ENCODE results near the gene TSHZ3. TPM values are rescaled to one million over a fixed set of nuclear protein-coding genes. Genes with fewer than 3 reads are reported as not detected.

TSHZ3 gene
- total RNA-seq, 1 donor from 2014 or later: 21.2 TPM

DNA sequence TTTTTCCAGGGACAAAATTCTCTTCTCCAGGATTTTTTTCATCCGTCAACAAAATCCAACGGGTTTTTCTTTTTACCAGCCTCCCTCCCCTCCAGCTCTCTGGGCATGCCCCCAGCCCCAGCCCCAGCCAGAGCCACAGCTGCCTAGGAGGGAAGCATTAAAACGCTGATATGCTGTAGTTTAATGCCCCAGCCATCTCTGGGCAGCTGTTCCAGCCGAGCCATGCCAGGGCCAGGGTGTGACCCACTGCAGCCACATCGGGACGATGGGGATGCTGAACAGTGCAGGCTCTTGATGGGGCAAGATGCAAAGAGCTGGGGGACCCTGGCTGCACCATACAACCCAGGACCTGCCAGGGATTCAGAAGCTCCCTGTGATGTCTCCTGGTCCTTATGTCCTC lies 32.1 kb downstream of the TSHZ3 start:
- DNase-seq (ENCODE audit: extremely low spot score, unreplicated experiment): no peak
- H3K27ac Mint-ChIP-seq: no peak overlapping the region
- H3K4me1 Mint-ChIP-seq (ENCODE audit: unreplicated experiment): peaks cover 57% of the 10 kb centered on the region
- no peak overlapping the region for H3K4me3 Mint-ChIP-seq
- H3K27me3 Mint-ChIP-seq: peaks cover 52% of the 10 kb centered on the region
- H3K9me3 Mint-ChIP-seq: no peaks in the 10 kb centered on the region
- H3K36me3 Mint-ChIP-seq: peaks cover 5% of the 10 kb centered on the region
- TF ChIP-seq, protein P1, sequence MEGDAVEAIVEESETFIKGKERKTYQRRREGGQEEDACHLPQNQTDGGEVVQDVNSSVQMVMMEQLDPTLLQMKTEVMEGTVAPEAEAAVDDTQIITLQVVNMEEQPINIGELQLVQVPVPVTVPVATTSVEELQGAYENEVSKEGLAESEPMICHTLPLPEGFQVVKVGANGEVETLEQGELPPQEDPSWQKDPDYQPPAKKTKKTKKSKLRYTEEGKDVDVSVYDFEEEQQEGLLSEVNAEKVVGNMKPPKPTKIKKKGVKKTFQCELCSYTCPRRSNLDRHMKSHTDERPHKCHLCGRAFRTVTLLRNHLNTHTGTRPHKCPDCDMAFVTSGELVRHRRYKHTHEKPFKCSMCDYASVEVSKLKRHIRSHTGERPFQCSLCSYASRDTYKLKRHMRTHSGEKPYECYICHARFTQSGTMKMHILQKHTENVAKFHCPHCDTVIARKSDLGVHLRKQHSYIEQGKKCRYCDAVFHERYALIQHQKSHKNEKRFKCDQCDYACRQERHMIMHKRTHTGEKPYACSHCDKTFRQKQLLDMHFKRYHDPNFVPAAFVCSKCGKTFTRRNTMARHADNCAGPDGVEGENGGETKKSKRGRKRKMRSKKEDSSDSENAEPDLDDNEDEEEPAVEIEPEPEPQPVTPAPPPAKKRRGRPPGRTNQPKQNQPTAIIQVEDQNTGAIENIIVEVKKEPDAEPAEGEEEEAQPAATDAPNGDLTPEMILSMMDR (conservative IDR thresholded peaks at IDR 0.05): no peak

DNA sequence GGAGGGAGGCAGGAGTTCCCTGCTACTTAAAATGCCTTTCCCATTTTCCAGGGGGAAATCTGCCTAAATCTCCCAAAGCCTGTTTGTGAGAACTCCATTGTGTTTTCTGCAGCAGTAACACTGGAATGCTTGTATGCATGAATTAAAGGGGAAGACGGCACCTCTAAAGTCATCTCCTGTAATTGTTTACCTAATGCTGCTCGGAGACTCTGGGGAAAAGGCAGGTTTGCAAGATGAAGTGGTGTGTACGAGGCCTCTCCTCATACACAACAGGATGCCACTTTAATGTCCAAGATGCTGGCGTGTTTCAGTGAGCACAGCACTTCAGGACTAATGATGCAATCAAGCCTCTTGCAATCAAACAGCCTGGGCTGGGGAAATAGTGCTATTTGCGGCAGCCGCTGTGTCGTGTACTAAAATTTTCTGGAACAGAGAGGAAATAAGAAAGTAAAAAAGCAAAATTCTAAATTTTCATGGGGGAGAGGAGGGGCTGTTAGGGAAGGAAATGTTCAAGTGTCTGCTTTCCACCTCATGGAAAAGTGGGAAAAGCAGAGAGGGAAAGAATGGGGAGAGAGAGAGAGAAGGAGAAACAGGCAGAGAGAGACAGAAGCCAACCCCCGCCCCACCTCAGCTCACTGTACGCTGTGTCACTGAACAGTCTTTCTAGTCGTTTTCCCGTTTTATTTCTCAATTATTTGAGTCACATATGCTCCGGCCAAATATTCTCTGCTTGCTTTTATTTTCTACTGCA lies 32.9 kb downstream of the TSHZ3 start:
- Mint-ChIP-seq H3K36me3 (peaks cover 5% of the 10 kb centered on the region), H3K27me3 (peaks cover 52% of the 10 kb centered on the region), H3K4me1 (ENCODE audit: unreplicated experiment) (peaks cover 58% of the 10 kb centered on the region), H3K27ac (peak overlapping the region; percentile 27), H3K4me3 (peak overlapping the region; percentile 71), H3K9me3 (no peaks in the 10 kb centered on the region)
- no peak for DNase-seq (ENCODE audit: extremely low spot score, unreplicated experiment)
- TF ChIP-seq, protein P1 (conservative IDR thresholded peaks at IDR 0.05): no peak

DNA sequence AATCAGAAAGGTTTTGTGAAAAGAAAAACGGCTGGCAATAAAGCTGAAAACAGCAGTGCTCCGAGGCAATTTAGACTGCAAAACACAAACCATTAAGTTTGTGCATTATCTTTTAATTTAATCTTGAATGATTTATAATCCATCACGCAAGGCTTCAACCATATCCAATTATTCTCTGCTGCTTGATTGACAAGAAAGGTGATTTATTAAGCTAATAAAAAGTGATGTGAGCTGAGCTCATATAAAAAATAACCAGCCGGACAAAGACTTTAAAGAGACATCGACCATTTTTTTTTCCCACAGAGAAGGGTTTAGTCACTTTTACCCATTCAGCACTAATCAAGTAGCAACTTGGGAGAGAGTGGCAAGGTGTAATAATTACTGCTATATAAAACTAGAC lies 33.6 kb downstream of the TSHZ3 start:
- Mint-ChIP-seq H3K36me3 (peaks cover 5% of the 10 kb centered on the region), H3K27ac (peak overlapping the region; percentile 1), H3K27me3 (peaks cover 48% of the 10 kb centered on the region), H3K4me3 (peak overlapping the region; percentile 42), H3K9me3 (no peaks in the 10 kb centered on the region), H3K4me1 (ENCODE audit: unreplicated experiment) (peaks cover 63% of the 10 kb centered on the region)
- TF ChIP-seq, protein P1 (conservative IDR thresholded peaks at IDR 0.05): no peak
- no peak for DNase-seq (ENCODE audit: extremely low spot score, unreplicated experiment)

DNA sequence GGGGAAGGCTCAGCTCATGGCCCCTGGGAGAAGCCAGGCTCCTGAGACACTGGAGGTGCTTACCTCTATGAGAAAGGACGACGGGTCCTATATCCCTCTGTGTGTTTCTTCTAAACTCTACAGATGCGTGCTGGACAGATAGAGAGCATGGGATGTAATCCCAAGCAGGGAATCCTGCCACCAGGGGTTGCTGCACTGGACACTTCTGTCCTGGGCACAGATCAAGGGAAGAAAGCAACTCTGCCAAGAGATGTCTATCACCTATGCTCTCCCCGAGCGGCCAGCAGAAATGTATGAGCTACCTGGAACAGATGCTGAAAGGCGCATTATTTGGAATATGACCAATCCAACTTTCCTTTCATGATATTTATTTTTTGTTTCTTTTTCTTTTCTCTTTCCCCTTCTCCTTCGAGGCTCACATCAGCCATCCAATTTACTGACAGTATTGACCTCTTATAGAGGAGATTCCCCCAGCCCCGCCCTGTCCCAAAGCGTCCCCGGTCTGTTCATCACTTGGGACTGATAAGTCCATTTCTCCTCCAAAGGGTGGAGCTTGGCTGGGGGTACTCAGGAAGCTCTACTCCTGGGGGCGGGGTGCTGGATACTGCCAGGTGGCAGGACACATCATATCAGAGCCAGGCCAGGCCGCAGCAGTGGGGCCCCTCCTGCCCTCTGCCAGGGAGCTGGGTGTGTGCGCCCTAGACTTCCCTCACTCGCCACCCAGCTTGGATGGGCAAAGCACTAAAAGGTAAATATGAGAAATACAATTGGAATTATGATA lies 34.2 kb downstream of the TSHZ3 start:
- TF ChIP-seq, protein P1 (conservative IDR thresholded peaks at IDR 0.05): peak; percentile 52
- Mint-ChIP-seq H3K27me3 (peaks cover 43% of the 10 kb centered on the region), H3K27ac (peak overlapping the region; percentile 1), H3K4me3 (peak overlapping the region; percentile 42), H3K36me3 (peaks cover 2% of the 10 kb centered on the region), H3K4me1 (ENCODE audit: unreplicated experiment) (peaks cover 59% of the 10 kb centered on the region), H3K9me3 (no peaks in the 10 kb centered on the region)
- no peak for DNase-seq (ENCODE audit: extremely low spot score, unreplicated experiment)

DNA sequence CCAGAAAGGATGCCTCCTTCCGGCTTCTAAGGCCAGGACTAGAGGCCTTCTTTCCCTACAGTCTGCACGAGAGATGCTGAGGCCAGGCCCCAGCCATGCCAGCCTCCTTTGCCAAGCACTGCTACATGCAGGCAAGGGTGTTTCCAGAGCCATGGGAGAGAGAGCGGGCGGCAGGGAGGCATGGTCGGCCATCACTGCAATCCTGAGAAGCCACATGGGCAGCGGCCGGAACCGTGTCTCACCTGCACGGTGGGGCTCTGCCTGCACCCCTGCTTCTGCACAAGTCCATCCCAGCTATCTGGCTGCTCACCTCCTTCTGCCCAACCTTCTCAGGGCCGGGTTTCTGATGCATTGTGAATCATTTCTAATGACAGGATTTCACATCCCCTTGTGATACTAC lies 35.1 kb downstream of the TSHZ3 start:
- Mint-ChIP-seq H3K4me1 (ENCODE audit: unreplicated experiment) (peaks cover 51% of the 10 kb centered on the region), H3K27me3 (peaks cover 41% of the 10 kb centered on the region), H3K9me3 (no peaks in the 10 kb centered on the region), H3K27ac (no peak overlapping the region), H3K36me3 (peaks cover 4% of the 10 kb centered on the region), H3K4me3 (no peak overlapping the region)
- TF ChIP-seq, protein P1 (conservative IDR thresholded peaks at IDR 0.05): no peak
- no peak for DNase-seq (ENCODE audit: extremely low spot score, unreplicated experiment)

All from type B pancreatic cell (in vitro differentiated cells).